ENCODE data around the gene RFK.
"Not testable (repeated sequence)": the region's sequence is repeated elsewhere in the genome, so short reads cannot be mapped to it uniquely, and the experiment has no call there.

Gene RFK

DNA sequence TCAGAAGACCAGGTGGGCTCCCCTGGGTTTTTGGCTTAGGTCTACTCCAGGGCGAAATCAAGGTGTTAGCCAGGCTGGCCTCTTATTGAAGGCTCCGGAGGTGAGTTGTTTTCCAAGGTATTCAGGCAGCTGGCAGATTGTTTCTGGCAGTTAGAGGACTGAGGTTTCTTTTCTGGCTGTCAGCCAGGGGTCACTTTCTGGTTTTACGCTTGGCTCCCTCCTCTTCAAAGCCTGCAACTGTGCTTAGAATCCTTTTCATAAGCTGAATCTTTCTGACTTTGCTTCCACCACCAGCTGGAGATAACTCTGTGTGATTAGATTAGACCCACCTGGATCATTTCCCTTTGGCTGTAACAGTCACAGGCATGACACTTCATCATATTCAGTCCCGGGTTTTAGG, 24.6 kb downstream of the RFK start:
- DNase-seq = no peak

DNA sequence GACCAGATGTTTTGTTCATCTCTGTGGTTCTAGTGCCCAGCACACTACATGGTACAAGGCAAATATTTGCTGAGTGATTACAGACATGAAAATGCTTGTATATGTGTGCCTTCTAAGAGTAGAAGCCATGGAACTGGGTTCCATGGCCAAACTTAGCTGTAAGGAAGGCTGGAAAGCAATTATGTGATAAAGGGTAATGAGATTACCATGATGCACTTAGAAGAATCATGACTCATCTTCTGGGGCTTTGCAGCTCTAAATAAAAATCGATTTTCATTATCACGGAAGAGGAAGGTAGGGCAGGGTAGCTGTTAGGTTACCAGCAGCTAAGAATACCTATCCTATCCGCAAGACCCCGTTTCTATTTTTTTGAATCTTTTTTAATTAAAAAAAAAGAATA, 28.0 kb downstream of the RFK start:
- DNase-seq = no peak

DNA sequence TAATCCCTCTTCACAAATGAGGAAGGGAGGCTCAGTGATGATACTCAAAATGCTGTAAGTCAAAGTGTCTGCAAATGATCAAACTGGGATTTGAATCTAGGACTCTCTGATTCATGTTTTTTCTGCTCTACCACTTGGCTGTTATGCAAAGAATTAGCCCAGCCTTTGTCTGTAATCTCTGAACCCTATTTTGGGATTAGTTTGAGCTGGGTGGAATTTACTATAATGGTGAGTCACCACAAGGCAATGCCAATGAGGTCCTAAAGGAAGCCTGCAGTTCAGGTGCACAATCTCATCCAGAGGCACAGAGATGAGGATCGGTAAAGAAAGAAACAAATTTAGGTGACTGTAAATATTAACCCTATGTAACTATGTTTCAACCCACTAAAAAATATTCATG, 29.2 kb downstream of the RFK start:
- no peak for DNase-seq

DNA sequence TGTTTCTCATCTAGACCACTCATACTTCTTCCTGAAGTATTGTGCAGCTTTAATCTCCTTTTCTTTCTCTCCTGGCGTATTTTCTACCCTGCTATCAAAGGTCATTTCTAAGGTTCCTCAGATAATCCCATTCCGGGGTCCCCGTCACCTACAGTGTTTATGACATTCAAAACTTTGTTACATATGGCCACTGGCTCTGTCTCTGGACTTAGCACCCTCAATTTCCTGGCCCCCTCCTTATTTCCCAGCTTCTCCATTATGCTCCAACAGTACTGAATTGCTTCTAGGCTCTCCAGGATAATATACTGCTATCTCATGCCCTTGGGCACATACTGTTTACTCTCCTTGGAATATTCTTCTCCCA, 31.2 kb downstream of the RFK start:
- no peak for DNase-seq

DNA sequence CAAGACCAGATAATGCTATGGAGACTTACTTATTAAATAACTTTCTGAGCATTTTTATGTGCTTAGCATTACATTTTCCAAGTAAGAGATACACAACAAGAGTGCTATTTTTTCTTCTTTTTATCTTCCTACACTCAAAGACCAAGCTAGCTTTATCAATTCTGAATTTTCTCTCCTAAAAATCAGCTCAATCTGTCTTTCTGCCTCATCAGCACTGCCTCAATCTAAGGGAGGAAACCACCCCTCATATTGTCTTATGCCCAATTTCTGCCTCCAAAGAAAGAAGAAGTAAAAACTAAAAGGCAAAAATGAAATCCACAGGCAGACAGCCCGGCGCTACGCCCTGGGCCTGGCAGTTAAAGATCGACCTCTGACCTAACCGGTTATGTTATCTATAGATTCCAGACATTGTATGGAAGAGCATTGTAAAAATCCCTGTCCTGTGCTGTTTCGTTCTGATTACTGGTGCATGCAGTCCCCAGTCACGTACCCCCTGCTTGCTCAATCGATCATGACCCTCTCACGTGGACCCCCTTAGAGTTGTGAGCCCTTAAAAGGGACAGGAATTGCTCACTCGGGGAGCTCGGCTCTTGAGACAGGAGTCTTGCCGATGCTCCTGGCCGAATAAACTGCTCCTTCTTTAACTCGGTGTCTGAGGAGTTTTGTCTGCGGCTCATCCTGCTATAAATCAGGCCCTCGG, 31.7 kb downstream of the RFK start:
- DNase-seq = not testable (repeated sequence)

DNA sequence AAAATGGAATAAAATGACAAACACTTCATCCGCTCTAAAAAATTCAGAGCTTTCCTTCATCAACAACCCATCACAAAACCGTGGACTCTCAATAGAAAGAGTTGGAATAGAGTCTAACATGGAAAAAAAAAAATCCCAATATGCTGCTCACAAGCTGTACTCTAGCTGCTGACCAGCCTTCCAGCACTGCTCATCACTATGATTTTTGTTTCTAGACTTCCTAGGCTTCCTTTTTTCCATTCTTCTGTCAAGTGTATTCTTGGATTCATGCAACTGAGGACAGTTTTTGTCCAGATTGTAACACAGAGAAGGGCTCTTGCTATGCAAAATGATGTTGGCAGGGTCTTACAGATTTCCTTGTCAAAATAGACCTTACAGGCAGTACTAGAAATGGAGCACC, 34.5 kb downstream of the RFK start:
- no peak for DNase-seq

DNA sequence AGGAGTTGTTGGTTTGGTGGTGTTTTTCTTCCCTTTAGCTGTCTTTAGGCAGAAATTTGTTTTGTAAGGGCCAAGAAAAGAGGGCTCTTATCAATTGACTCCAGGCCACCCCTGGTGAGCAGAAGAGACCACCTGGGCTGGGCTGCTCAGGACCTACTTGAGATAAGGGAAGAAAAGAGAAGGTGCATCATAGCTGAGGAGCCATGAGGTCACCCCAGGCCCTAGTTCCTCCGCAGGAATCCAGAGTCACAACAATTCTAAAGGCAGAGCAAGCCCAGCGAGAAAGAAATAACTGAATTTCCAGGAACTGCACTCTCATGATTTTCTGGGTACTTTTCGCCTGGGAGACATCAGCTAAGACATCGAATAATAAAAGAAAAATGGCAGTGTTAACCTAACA, 34.9 kb downstream of the RFK start:
- no peak for DNase-seq

DNA sequence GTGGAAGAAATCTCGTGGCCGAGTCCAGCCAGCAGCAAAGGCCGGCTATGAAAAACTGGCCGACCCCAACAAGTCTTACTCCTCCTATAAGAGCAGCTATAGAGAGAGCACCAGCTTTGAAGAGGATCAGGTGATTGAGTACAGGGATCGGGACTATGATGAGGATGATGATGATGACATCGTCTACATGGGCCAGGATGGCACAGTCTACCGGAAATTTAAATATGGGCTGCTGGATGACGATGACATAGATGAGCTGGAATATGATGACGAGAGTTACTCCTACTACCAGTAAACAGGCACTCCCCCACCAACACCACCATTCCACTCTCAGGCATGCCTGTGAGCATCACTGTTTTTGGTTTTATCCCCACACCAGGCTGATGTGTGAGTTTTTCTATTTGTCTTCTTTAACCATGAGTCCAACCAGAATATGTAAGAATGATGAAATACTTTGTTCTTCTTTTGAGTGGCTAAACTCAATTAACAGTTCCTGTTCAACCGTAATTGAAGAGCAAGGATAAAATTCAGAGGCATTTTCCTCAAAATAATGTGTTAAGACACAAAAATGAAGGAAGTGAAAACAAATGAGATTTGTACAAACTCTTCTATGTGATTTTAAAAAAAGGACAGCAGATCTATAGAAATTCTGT, 35.5 kb downstream of the RFK start:
- DNase-seq = no peak

DNA sequence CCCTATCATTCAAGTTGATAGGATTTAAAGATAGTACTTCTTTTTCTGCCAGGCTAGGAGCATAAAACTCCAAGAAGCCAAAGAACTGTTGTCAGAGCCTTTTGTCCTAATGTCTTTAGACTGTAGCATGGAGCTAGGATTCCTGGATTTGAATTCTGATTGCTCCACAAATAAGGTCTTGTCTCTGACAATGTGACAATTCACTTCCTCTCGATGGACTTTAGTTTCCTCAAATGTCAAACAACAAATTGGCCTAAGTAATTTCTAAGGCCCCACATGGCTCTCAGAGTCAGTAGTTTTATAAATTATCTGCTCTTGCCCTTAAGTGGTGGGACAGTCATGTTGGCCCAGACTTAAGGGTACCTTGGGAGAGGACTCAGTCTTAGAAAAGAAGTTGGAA, 36.7 kb downstream of the RFK start:
- DNase-seq = no peak

DNA sequence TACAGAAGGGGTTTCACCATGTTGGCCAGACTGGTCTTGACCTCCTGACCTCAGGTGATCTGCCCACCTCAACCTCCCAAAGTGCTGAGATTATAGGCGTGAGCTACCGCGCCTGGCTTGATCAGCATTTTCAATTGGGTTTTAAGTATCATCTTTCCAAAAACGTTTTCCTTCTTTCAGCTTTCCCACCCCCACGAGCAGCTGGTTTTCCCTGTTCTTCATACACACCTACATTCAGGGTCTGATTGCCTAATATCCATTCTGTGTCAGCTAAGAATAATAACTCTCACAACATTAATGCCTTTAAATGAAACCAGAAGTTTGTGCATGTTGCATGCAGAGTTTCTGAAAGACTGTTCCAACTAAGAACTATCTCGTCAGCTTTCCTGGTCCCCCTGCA, 38.3 kb downstream of the RFK start:
- no peak for DNase-seq

DNA sequence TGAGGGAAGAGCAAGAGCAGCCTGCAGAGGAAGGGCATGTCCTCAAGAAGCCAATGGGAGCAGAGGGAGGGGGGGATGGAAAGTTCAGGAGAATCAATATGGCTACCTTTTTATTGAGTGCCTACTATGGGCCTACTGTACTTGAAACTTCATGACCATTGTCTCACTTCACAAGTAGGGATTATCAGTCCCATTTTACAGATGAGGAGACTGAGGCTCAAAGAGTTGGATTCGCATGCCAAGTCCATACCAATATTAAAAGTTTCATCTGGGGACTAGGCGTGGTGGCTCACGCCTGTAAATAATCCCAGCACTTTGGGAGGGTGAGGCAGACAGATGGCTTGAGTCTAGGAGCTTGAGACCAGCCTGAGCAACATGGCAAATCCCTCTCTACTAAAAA, 40.0 kb downstream of the RFK start:
- DNase-seq = no peak

DNA sequence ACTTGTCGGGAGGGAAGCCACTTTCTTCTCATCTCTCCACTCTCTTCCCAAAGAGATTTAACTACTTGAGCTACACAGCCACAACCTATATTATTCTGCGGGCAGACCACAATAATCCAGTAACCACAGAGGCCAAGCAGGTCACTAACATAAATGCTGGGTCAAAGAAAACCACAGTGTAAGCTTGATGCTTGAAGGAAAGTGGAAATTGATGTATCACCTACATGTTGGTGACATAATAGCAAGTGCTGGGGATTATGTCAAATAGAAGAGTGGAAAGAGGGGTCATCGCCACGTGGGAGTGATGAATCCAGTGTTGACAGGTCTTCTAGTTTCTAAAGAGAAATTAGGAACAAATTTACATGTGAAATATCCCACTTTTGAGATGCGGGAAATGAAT, 40.9 kb downstream of the RFK start:
- no peak for DNase-seq

DNA sequence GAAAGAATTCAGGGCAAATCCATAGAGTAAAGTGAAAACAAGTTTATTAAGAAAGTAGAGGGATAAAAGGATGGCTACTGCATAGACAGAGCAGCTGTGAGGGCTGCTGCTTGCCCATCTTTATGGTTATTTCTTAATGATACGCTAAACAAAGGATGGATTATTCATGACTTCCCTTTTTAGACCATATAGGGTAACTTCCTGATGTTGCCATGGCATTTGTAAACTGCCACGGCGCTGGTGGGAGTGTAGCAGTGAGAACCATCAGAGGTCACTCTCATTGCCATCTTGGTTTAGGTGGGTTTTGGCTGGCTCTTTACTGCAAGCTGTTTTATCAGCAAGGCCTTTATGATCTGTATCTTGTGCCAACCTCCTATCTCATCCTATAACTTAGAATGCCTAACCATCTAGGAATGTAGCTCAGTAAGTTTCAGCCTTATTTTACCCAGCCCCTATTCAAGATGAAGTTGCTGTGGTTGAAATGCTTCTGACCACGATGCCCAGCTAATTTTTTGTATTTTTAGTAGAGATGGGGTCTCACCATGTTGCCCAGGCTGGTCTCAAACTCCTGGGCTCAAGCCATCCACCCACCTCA, 42.1 kb downstream of the RFK start:
- DNase-seq = no peak

DNA sequence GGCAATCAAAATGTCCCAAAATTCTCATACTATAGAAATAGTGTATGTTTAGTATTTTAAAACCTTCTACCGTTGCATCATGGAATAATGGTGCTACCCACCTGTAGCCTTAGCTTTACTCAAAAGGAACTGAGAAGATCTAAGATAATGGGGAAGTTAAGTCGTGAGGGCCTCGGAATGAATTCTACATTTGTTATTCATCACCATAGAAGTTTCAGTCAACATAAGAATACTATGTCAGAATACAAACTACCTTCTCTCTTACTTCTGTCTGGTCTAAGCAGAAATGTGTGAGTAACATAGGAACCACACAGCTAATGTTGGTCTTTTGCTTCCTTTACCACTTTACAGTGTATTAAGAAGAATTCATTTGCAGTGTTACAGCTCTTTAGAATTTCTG, 43.2 kb downstream of the RFK start:
- no peak for DNase-seq

DNA sequence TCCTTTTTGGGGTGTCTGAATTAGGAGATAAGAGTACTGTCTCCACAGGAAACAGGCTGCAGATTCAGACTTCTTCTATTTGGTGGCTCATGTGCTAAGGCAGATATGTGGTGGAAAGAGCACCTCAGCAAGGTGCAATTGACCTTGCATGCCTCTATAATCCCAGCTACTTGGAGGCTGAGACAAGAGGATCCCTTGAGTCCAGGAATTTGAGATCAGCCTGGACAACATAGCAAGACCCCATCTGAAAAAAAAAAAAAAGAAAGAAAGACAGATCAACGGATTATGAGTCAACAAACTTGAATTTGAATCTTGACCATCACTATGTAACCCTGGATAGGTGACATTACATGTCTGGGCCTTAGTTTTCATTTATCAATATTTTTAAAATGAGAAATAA, 44.4 kb downstream of the RFK start:
- DNase-seq = no peak

DNA sequence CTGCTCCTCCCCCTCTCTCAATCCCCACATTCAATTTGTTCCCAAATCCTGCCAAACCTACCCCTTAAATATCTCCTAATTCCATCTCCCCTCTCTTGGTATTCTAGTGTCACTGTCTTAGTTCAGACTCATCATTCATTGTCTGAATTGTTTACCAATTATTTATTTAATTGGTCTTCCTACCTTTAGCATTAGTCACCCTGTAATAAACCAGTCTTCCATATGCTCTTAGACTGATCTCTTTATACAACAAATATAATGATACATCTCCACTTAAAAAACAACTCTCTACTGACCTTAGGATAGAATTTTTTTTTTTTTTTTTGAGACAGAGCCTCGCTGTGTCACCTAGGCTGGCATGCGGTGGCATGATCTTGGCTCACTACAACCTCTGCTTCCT, 51.4 kb downstream of the RFK start:
- DNase-seq = no peak

DNA sequence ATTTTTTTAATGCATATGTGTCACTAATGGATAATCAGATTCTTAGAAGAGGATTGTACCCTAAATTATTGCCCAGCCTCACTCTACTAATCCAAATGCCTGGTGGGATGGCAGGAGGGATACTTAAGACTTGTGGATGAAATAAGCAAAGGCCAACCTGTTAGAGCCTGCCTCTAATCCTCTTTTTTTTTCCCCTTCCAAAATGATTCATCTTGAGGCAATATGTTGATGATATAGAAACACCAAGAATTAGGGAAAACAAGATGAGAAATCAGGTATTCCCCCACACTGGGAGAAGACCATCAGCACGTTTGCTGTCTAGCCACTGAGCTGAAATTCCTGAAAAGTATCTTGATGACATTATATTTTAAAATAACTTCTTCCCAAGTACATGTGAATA, 52.0 kb downstream of the RFK start:
- DNase-seq = no peak

DNA sequence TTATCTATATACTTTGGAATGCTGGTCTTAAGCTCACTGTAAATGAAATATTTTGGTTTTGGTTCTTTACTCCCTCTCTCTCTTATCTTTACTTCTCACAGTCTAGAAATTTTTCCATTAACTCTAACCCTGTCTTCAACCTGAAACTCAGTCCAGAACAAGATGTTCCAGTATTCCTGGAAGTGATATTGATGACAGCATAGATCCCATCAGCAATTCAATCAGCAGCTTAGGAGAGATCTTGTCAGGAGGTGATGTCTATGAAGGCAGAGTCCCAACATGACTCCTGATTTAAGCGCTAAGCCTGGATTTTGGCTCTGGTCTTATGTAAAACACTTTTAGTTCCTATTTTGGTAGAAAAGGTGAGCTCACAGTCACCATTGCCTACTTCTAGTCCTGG, 52.6 kb downstream of the RFK start:
- DNase-seq = no peak

DNA sequence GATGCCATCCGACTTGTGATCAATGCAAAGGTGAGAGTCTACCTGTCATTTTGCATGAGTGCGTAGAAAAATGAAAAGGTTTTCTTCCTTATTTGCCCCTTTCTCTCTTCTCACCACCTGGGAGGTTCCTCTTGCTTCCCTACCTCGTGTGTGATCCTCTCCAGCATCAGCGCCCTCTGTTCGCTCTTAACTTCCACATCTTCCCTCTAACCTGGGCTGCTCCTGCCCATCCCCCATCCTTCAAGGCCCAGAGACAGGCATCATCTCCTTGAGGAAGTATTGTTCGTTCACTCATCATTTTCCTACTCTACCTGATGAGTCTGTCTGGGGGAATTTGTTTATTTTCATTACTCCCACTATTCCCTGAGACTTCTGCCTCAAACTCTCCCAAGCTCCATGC, 55.8 kb downstream of the RFK start:
- no peak for DNase-seq

DNA sequence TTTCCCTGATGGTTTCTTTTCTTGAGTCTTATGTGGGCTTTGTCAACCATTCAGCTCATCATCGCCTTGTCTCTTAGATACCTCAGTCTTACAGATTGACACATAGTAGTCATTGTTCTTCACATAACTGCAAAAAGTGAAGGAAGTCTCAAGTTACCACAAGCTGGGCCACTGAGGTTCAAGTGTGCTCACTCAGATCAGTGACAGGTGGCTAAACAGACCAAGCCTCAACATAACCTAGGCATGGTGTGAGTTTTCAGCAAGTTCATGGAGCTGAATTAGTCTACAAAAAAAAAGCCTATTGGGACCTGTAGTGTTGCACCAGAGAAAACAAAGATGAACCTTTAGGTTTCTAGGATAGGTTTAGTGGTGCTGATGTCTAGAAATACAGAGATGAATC, 58.2 kb downstream of the RFK start:
- no peak for DNase-seq

All from stimulated activated CD4-positive, alpha-beta T cell treated with anti-CD3 and anti-CD28 coated beads, Interleukin-15, amount 100 ng/mL, for 24 hours (primary cell).